ENCODE measurements around the gene PIAS4.

- TF ChIP-seq, protein P1, sequence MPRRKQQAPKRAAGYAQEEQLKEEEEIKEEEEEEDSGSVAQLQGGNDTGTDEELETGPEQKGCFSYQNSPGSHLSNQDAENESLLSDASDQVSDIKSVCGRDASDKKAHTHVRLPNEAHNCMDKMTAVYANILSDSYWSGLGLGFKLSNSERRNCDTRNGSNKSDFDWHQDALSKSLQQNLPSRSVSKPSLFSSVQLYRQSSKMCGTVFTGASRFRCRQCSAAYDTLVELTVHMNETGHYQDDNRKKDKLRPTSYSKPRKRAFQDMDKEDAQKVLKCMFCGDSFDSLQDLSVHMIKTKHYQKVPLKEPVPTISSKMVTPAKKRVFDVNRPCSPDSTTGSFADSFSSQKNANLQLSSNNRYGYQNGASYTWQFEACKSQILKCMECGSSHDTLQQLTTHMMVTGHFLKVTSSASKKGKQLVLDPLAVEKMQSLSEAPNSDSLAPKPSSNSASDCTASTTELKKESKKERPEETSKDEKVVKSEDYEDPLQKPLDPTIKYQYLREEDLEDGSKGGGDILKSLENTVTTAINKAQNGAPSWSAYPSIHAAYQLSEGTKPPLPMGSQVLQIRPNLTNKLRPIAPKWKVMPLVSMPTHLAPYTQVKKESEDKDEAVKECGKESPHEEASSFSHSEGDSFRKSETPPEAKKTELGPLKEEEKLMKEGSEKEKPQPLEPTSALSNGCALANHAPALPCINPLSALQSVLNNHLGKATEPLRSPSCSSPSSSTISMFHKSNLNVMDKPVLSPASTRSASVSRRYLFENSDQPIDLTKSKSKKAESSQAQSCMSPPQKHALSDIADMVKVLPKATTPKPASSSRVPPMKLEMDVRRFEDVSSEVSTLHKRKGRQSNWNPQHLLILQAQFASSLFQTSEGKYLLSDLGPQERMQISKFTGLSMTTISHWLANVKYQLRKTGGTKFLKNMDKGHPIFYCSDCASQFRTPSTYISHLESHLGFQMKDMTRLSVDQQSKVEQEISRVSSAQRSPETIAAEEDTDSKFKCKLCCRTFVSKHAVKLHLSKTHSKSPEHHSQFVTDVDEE (CRISPR knock-in tag; IDR thresholded peaks at IDR 0.05) = no peak
- TF ChIP-seq, protein P2, sequence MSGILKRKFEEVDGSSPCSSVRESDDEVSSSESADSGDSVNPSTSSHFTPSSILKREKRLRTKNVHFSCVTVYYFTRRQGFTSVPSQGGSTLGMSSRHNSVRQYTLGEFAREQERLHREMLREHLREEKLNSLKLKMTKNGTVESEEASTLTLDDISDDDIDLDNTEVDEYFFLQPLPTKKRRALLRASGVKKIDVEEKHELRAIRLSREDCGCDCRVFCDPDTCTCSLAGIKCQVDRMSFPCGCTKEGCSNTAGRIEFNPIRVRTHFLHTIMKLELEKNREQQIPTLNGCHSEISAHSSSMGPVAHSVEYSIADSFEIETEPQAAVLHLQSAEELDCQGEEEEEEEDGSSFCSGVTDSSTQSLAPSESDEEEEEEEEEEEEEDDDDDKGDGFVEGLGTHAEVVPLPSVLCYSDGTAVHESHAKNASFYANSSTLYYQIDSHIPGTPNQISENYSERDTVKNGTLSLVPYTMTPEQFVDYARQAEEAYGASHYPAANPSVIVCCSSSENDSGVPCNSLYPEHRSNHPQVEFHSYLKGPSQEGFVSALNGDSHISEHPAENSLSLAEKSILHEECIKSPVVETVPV (CRISPR knock-in tag; IDR thresholded peaks at IDR 0.05) = no peak
- TF ChIP-seq PATZ1 (CRISPR knock-in tag; IDR thresholded peaks at IDR 0.05; ENCODE audit: borderline replicate concordance) (no peak), CSDC2 (CRISPR knock-in tag; IDR thresholded peaks at IDR 0.05) (no peak)
Observed at GRCh38 chr19:3963458-3964255, 43.9 kb upstream of the PIAS4 start.
